HG03354 (cell line): ENCODE results near the gene RNF13.
"Not testable (repeated sequence)": the region's sequence is repeated elsewhere in the genome, so short reads cannot be mapped to it uniquely, and the experiment has no call there.

Experiments
- ATAC-seq: cut with Tn5 transposase; IDR thresholded peaks from one replicate; pipeline ENCODE4 v1.9.1; 2021; ENCODE audit warnings: mild to moderate bottlenecking; ENCODE audit not compliant: unreplicated experiment, poor library complexity, severe bottlenecking

Gene RNF13

DNA sequence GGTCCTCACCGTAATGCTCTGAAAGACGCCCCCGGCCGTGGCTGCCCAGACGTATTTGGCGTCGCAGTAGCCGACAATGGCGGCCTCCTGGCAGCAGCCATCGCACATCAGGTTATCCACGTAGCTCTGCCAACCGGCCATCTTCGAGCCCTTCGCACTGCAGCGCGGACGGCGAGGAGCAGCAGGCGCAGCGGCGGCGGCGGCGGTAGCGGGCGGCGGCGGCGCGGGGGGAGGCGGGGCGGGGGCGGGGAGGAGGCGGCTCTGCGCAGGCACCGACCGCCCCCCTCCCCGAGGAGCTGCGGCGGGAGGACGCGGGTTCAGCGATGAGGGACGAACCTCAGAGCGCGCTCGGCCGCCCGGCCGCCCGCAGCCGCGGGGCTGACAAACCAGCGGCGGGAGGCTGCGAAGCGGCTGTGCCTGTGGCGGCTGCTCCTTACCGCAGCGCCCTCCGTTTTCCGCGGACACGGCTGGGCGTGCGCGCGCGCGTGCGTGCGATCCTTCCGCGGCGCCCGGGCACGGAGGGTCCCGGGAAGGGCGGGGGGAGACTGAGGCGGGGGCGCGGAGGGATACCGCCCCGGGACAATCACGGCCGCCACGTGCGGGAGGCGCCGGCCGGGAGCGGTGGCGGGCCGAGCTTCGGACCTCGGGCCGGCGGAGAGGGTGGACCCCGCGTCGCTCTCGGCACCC, 157.8 kb downstream of the RNF13 start, which contains the start of gene PFN2:
Gene PFN2, minus strand, starts transcription at position 180 of the 687 bp plus-strand sequence. Its CDS starts 39 bp downstream, at position 141.
- ATAC-seq, result peak; percentile 53

DNA sequence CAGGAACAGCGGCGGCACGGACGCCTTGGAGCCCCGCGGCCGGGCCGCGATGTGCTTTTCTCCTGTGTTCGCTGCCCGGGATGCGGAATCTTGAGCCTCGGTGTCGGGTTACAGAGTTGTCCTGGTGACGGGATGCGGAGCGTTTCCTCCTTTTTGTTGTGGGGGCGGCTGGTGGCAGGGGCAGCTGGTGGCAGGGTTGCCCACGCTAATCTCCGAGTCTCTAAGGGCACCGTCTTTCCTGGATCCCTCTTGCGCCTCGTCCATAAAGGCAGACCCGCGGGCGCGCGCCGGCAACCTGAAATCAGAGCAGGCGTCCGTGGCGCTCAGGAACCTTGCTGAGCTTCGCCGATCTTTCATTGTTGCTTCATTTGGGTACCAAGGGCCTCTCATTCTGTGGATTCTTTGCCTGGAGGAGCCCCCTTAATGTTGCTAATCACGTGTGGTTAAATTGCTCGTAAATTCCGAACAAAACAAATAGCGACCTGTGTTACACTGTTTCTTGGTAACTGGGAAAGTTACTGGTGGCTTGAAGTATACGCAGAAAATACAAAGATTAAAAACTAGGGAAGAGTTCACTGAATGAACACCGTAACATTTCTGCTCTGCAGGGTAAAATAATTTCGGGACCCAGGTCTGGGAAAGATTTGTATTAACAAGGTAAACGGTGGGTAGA, 158.5 kb downstream of the RNF13 start:
- ATAC-seq, result peak; percentile 31

DNA sequence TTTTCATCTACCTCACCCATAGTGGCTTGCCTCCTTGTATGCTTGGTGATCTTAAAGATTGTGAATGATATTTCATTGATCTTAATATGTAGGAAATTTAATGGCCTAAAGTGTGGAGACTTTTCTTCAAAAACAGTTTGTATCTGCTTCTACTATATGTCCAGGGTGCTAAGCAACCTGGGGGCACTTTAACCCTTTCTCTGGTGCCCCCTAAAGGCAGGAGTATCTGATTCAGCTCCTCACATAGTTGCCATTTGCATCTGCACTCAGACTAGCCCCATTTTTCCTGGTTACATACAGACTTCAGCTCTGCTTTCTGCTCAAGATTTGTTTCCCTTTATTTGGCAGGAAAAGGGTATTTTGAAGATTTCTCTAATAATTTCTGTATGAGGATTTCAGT, 162.9 kb downstream of the RNF13 start:
- no peak for ATAC-seq

DNA sequence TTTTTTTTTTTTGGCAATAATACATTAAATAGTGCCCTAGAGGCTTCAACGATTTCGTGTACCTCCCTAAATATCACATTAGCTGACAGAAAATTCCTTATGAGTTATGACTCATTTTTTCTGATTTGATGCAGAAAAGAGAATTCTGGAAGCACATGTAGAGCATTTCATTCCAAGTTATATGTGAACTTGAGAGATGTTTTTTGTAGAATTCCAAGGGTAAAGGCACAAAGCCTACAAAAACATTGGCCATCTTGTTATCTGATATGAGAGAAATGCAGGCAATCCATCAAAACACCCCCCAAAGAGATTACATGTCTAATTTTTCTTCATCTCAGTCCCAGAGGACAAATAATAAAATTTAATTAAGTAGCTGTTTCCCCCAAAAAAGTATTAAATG, 164.4 kb downstream of the RNF13 start:
- no peak for ATAC-seq

DNA sequence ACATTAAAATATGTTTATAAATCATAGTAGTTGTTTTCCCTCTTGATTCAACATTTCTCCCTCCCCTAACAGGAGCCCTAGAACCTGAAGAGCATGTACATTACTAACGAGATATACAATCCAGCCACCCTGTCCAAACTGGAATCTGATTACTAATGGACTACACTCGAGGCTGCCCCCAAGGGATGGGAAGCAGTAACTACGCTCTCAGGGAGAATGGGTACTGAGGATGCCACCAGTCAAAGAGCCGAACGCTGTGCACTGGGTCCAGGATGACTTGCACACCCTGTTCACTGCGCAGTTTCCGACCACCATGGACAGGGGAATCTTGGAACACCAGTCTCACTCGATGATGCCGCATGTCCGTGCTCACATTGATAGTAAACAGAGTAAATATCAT, 169.0 kb downstream of the RNF13 start:
- ATAC-seq, result not testable (repeated sequence)

DNA sequence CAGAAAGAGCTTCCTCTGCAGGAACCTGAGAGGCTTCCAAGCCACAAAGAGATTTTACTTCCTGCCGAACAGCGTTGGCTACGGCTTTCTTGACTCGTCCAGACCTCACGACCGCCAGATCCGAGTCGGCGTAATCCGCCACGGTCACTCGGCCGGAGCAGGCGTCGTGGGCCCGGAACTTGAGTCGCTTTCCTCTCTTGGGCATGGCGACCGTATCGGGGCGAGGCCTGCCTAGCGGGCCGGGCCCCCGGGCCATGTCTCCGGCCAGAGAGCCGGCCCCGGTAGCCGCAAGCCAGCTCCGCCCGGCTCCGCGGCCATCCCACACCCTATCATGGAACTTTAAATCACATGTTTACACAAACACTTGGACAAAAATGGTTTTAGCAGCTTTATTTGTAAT, 170.0 kb downstream of the RNF13 start:
- ATAC-seq, result not testable (repeated sequence)

DNA sequence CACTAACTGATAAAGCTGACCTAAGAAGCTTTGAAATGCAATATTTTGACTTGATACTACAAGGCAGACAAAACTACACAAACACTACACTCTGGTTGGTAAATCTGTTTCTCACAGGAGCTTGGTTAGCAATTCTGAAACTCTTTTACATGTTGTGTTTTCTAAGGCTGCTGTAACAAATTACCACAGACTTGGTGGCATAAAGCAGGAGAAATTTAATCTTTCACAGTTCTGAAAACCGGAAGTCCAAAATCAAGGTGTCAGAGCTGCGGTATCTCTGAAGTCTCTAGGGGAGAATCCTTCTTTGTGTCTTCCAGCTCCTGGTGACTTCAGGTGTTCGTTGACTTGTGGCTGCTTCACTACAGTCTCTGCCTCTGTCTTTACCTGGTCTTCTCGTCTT, 170.6 kb downstream of the RNF13 start:
- no peak for ATAC-seq

DNA sequence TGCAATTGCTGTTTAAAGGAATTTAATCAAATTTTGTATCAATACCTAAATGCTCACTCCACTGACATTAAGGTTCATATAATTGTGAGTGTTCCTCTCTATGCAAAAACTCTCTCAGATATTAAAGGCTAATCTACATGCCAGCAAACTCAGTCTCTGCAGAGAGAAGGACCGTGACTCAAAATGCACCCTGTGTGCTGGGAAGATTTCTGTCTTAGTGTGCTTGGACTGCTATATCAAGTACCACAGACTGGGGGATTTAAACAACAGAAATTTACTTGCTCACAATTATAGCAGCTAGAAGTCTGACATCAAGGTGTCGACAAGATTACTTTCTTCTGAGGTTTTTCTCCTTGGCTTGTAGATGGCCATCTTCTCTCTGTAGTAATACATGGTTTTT, 176.3 kb downstream of the RNF13 start:
- no peak for ATAC-seq

DNA sequence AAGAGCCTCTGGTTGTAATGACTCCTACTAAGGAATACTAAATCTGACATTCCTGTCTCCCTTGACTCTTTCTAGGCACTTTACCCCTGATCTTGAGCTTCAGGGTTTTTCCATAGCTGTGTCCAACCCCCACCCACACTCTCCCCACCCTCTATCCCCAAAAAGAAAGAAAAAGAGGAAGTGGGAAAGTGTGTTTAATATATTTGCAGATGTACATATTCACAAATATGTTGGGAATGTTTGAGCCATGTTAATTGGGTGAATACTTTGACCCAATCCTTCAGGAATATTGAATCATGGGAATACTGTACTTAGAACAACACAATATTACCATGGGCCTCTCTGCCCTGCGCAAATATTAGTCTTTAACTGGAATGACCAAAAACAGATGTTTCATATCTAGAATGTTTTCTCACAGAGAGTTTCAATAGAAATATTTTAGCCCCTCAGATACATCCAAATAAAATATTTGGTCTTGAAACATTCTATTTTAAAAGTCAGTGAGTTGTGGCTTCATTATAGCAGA, 177.5 kb downstream of the RNF13 start:
- no peak for ATAC-seq

DNA sequence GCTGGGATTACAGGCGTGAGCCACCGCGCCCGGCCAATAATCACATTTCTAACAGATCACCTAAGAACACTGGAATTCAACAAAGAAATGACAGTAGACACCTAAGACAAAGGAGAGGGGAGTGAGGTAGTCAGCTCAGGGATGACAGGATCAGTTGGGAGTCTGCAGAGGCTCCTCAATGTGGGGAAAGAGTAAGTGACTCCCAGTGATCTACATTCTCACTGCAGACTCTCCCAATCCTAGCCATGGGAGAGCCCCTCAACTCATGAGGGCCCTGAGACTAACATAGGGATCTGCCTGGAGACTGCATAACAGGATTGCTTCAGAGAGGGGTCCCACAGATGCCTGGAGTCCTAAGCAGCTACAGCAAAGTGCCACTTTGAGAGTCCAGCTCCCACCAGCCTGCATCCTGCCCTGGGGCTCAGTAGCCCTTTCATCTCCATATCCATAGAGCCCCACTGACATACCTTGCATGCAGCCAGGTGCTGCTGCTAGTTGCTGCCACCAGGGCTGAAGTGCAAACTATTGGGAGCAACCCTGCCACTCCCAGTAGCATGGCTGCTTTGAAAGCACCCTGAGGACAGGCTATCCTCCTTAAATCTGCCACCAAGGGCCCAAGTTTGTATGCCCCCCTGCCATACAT, 179.5 kb downstream of the RNF13 start:
- no peak for ATAC-seq

DNA sequence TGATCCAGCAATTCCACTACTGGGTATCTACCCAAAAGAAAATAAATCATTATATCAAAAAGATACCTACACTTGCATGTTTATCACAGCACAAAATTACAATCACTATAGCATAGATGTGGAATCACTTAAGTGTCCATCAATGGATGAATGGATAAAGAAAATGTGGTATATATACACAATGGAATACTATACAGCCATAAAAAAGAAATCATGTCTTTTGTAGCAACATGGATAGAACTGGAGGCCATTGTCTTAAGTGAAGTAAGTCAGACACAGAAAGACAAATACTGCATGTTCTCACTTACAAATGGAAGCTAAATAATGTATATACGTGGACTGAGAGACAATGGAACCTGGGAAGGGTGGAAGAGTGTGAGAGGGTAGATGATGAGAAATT, 185.9 kb downstream of the RNF13 start:
- ATAC-seq, result no peak

DNA sequence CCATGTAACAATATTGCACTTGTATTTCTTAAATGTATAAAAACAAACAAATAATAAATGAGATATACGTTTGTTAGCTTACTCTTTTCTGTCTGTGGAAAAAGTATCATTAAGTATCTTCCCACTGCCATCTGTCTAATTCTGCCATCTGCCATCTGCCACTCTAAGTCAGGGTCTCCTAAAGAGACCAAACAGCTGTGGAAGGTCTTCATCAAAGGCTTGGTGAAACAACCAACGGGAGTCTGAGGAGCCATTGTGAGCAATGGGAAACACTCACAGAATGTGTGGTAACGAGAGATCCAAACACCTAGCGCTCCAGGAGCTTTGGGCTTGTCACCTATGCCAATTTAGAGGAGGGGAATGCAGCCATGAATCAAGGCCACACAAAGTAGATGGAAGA, 186.4 kb downstream of the RNF13 start:
- ATAC-seq, result no peak

DNA sequence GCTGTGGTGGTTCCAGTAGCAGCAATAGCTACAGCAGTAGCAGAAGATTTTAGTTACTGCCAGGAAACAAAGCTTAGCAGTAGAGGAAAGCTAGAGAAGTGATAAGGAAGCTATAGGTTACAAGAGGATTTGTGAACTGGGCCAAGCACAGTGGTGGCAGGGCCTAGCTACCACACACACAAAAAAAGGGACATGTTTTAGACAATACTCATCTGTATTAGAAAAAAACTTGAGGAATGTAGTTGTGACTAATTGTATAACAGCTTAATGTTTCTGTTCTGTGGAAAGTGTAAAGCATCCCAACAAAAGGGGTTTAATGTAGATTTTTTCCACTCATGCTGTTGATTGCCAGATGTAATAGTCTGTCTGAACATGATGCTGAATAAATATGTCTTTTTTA, 187.6 kb downstream of the RNF13 start:
- no peak for ATAC-seq

DNA sequence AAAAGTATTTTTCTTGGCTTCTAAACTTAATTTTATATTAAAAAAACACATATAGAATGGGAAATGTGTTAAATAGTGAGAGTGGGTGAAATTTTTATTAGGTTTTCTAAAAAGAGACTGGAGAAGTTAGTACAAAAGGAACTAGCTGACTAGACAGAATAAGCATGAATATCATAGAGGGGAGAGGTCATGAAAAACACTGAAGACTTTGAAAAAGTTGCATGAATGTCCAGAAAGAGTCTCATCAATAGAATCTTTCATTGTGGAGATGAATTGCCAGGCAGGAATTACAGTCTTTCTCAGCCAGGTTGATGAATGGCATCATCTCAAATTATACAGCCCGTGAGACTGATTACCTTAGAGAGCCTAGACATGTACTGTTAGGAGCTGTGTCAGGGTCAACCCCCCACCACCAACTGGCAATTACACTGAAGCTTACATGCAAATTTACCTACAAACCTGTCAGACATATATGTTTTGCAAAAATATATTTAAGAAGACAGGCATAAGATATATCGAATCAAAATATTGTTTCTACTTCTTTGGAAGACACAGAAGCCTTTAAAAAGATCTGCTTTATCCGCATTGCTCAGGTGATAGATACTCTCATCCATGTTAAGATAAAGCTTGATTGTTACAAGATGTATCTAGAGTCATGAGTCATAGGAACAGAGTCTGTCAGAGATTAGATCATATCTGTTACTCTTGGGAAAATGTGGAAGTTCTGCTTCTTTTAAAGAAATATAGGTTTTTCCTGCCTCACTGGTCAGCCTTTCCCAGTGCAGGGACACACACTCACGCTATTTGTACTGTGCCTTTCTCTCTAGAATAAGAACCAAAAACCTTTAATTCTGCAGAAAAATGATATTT, 192.5 kb downstream of the RNF13 start:
- no peak for ATAC-seq

DNA sequence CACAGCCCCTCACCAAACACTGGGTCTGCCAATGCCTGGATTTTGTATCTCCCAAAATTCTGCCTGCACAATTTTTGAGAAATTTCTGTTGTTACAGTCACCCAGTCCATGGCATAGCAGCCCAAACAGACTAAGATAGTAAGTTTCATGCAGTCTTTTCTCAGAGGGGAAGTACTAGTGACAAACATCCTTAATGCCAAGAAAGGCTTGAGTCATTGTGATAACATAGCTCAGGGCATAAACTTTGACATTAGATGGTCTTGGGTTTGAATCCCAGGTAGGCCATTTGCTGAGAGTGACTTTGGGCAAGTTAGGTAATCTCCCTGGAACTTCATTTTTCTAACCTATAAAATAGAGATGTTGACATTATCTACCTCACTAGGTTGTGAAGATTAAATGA, 193.8 kb downstream of the RNF13 start:
- no peak for ATAC-seq
